ENCODE measurements around the gene ITGA7. TPM values are rescaled to one million over a fixed set of nuclear protein-coding genes. Genes with fewer than 3 reads are reported as not detected.

Gene ITGA7
- total and polyA plus RNA-seq, 2 of the 4 experiments (the other 2 are of a cell fraction) = 3.9 to 15.7 TPM

DNA sequence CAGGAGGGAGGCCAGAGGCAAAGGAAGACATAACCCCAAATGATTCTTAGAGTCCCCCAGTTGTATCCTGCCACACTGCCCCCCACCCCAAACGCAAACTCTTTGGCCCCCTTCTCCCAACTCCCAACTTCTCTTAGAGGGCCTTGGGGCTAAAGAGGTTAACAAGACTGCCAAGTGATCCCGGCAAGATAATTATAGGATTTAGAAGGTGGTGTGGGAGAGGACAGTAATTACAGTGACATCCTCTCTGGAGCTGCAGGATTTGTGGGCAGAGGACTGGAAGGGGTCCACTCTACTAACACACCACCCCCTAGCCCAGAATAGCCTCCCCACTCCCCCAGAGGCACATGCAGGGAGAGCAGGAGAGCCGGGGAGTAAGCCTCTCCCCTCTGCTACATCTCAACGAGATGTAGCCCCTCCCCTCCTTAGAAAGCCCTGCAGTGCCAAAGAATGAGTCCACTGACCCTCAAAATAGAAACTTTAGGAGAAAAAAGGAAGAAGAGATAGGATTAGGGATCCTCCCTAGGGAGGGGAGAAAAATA, 29.9 kb upstream of the ITGA7 start:
- POLR2A ChIA-PET (ENCODE audit: unreplicated experiment) = interaction anchor here (1.6 kb wide), 1 partner anchor 8 kb away, joined by 5 read pairs; the partner anchor contains the start of gene CD63
- DNase-seq = no peak

More for the DNA sequence above, 29.9 kb upstream of the ITGA7 start:
- H3K4ac ChIP-seq (ENCODE audit: low read depth, low read length) = peak overlapping the region; percentile 70
- H4K91ac ChIP-seq (ENCODE audit: insufficient read depth, low read depth, low read length) = peak overlapping the region; percentile 39; the same call in 1 of the 2 replicates
- peak overlapping the region; percentile 92 for H3K4me2 ChIP-seq (ENCODE audit: low read depth, low read length)
- H3K23ac ChIP-seq (ENCODE audit: low read depth, low read length) = peak overlapping the region; percentile 58; the same call in 1 of the 2 replicates
- in situ Hi-C loops (cut with MboI; ENCODE audit: low sequenced_read_pairs) (loop anchor here (5.0 kb wide), 1 partner anchor 205 kb away; no protein-coding TSS in a partner anchor), intact Hi-C loops (cut with micrococcal nuclease) (loop anchor here (1.0 to 5.0 kb wide), 7 partner anchors 56 to 368 kb away; partner anchors contain the start of gene RPS26), dilution Hi-C loops (cut with HindIII; ENCODE audit: low sequenced_read_pairs, unreplicated experiment) (no loop called here)
- peak overlapping the region; percentile 81 for H2AK9ac ChIP-seq (replicated peaks; ENCODE audit: low read depth, low read length, poor library complexity)
- H3K18ac ChIP-seq (ENCODE audit: low read depth, low read length) = no peak overlapping the region; the same call in 1 of the 2 replicates
- peaks cover 6% of the 10 kb centered on the region; the same call in 1 of the 2 replicates for H3K9me1 ChIP-seq (ENCODE audit: insufficient read depth, low read length)
- TF ChIP-seq FOS (IDR thresholded peaks at IDR 0.05; ENCODE audit: low read depth, low read length) = no peak
- no peak for TF ChIP-seq MXI1 (IDR thresholded peaks at IDR 0.05; ENCODE audit: borderline replicate concordance, low read depth, low read length)
- no peak for TF ChIP-seq NFE2L2 (IDR thresholded peaks at IDR 0.05; ENCODE audit: low read depth, low read length)
- no peak for TF ChIP-seq RFX5 (IDR thresholded peaks at IDR 0.05; ENCODE audit: low read depth, low read length)
- TF ChIP-seq RCOR1 (IDR thresholded peaks at IDR 0.05; ENCODE audit: insufficient replicate concordance, low read length) = no peak
- TF ChIP-seq BHLHE40 (IDR thresholded peaks at IDR 0.05; ENCODE audit: low read depth, low read length) = no peak
- no peak for TF ChIP-seq CTCF (conservative IDR thresholded peaks at IDR 0.05; ENCODE audit: low read depth, low read length)
- no peak for TF ChIP-seq POLR2A (IDR thresholded peaks at IDR 0.05; ENCODE audit: low read depth, low read length)
- TF ChIP-seq RAD21 (IDR thresholded peaks at IDR 0.05; ENCODE audit: low read length) = no peak
- H2BK5ac ChIP-seq (ENCODE audit: low read depth, low read length, poor library complexity, severe bottlenecking) = peak overlapping the region; percentile 38
- H2BK120ac ChIP-seq (ENCODE audit: low read depth, low read length) = peak overlapping the region; percentile 63
- no peaks in the 10 kb centered on the region for H4K20me1 ChIP-seq (ENCODE audit: insufficient read depth, low read length)
- peak overlapping the region; percentile 66 to 88; a peak in 3 of 4 replicates for H4K8ac ChIP-seq (ENCODE audit: low read depth in 2 of 2, low read length in 2 of 2)
- H2AK5ac ChIP-seq (ENCODE audit: low read depth, low read length) = peak overlapping the region; percentile 64; the same call in 1 of the 2 replicates
- peaks cover 6% of the 10 kb centered on the region for H3K4me1 ChIP-seq (ENCODE audit: control insufficient read depth, insufficient read depth, low read length)
- peak overlapping the region; percentile 96 for H2AFZ ChIP-seq (replicated peaks; ENCODE audit: low read length, poor library complexity)
- H3K9ac ChIP-seq (ENCODE audit: low read depth, low read length) = peak overlapping the region; percentile 12
- CTCF ChIA-PET = interaction anchor here (0.9 to 2.7 kb wide), 13 partner anchors 8 to 307 kb away, joined by 3 to 16 read pairs (median 5); partner anchors contain the start of genes CD63 and RDH5
- H3K36me3 ChIP-seq (ENCODE audit: control insufficient read depth, insufficient read depth, low read length) = no peaks in the 10 kb centered on the region
- peak overlapping the region; percentile 25; the same call in 1 of the 3 replicates for H2BK15ac ChIP-seq (ENCODE audit: low read depth, low read length)
- H3K27ac ChIP-seq (ENCODE audit: insufficient read depth, low read length) = peak overlapping the region; percentile 47; the same call in 1 of the 2 replicates
- peaks cover 0 to 16% of the 10 kb centered on the region in 2 experiments; a peak in 2 of 4 replicates for H3K79me1 ChIP-seq (ENCODE audit: low read depth in 1 of 2, low read length in 2 of 2)
- H2BK20ac ChIP-seq (ENCODE audit: low read depth, low read length) = 0 out of 2 replicates have a peak overlapping the region, but pooled peaks have one; percentile 46
- peak overlapping the region; percentile 80; the same call in 1 of the 2 replicates for H3K14ac ChIP-seq (replicated peaks; ENCODE audit: low read depth, low read length)
- WGBS, 2 experiments (ENCODE audit: extremely low coverage in 2 of 2, insufficient read length in 1 of 2) = no CpG with 5 or more reads among the region's 4 CpGs
- H3K4me3 ChIP-seq (ENCODE audit: insufficient read depth, low read depth, low read length) = no peak overlapping the region
- H3K9me3 ChIP-seq (ENCODE audit: control insufficient read depth, insufficient read depth, low read length) = no peaks in the 10 kb centered on the region
- peak; percentile 15 for ATAC-seq (ENCODE audit: low read depth)
- no peaks in the 10 kb centered on the region for H3K27me3 ChIP-seq (ENCODE audit: control insufficient read depth, insufficient read depth, low read length)
- H4K5ac ChIP-seq (ENCODE audit: low read depth, low read length) = peak overlapping the region; percentile 42
- BruUV-seq (replicated peaks) = no TSS peak
- H3K56ac ChIP-seq (ENCODE audit: extremely low read depth, insufficient read depth, low read length) = no peak overlapping the region

All from IMR-90 (cell line).